Neural crest cell (in vitro differentiated cells): ENCODE data around the gene CNTN3. TPM values are rescaled to one million over a fixed set of nuclear protein-coding genes. Genes with fewer than 3 reads are reported as not detected.
A peak's percentile ranks its signal among the peaks of the same experiment; 100 is the strongest.

ENCODE experiments used
- DNase-seq: peaks from one replicate; pipeline ENCODE4 v3.0.0; 2021; ENCODE audit warnings: low read depth, mixed read lengths, low spot score
- H3K27ac Mint-ChIP-seq: one replicate; pipeline ENCODE4 v1.8.0; 2021; ENCODE audit warnings: mild to moderate bottlenecking, mixed read lengths; ENCODE audit not compliant: unreplicated experiment
- H3K27me3 Mint-ChIP-seq: 2 replicates; pipeline ENCODE4 v1.8.0; 2021; ENCODE audit warnings: low read depth, mild to moderate bottlenecking, mixed read lengths
- H3K36me3 Mint-ChIP-seq: 2 replicates; pipeline ENCODE4 v1.8.0; 2021; ENCODE audit warnings: low read depth, mild to moderate bottlenecking, mixed read lengths
- H3K4me1 Mint-ChIP-seq: 2 replicates; pipeline ENCODE4 v1.8.0; 2021; ENCODE audit warnings: mixed read lengths
- H3K4me3 Mint-ChIP-seq: one replicate; pipeline ENCODE4 v1.8.0; 2021; ENCODE audit warnings: mild to moderate bottlenecking, mixed read lengths
- H3K9me3 Mint-ChIP-seq: 2 replicates; pipeline ENCODE4 v1.8.0; 2021; ENCODE audit warnings: mixed read lengths
- CTCF ChIP-seq: fragments of 200-600 bp; sonication (generic); conservative IDR thresholded peaks from 2 replicates; pipeline ENCODE4 v1.5.0; 2021; ENCODE audit warnings: antibody characterized with exemption, mild to moderate bottlenecking
- long read RNA-seq: library from polyadenylated mRNA; unstranded; transcript quantifications from one replicate; pipeline ENCODE4 v2.0.0, GENCODE V29; 2020
- total RNA-seq: library from RNA; stranded (reverse); gene quantifications from 2 replicates; pipeline ENCODE4 v1.2.1, GENCODE V29; 2021

The CNTN3 gene
- total RNA-seq, result 0.50 and 0.61 TPM in 2 replicates
- long read RNA-seq, result 0 reads

- no peak within 1 kb of the TSS for H3K27ac Mint-ChIP-seq
- H3K4me3 Mint-ChIP-seq, result peak within 1 kb of the TSS; percentile 85
- no peaks in the 10 kb centered on the region for H3K9me3 Mint-ChIP-seq
- DNase-seq, result peak; percentile 43
- peaks cover 79% of the 10 kb centered on the region for H3K27me3 Mint-ChIP-seq
- H3K36me3 Mint-ChIP-seq, result no peaks in the 10 kb centered on the region
- no peaks in the 10 kb centered on the region for H3K4me1 Mint-ChIP-seq
- no peak for TF ChIP-seq CTCF
These were observed at the start of gene CNTN3 for GRCh38 chr3:74614107-74614967. TSS of gene CNTN3 (minus strand) at chr3:74614659. CDS start at chr3:74521112, 93,547 bp downstream.

DNA sequence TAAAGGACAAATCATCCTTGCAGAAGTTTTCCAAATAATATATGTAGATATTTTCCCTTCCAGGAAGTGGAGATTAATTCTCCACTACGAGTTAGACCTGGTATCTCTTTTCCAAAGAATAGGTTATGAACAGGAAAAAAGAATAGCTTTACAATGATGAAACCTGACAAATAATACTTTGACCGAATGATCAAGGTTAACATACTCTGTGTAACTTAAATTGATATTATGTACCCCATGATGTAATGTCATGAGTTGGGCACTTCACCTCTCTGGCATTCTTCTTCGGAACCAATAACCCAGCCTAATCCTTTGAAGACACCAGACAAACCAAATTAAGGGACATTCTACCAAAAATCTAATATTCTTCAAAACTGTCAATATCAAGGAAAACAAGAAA, 48.7 kb upstream of the CNTN3 start:
- Mint-ChIP-seq H3K27ac (no peak overlapping the region), H3K36me3 (no peaks in the 10 kb centered on the region), H3K4me1 (no peaks in the 10 kb centered on the region), H3K9me3 (peaks cover 8% of the 10 kb centered on the region), H3K27me3 (peaks cover 8% of the 10 kb centered on the region), H3K4me3 (no peak overlapping the region)
- TF ChIP-seq CTCF, result no peak
- no peak for DNase-seq

DNA sequence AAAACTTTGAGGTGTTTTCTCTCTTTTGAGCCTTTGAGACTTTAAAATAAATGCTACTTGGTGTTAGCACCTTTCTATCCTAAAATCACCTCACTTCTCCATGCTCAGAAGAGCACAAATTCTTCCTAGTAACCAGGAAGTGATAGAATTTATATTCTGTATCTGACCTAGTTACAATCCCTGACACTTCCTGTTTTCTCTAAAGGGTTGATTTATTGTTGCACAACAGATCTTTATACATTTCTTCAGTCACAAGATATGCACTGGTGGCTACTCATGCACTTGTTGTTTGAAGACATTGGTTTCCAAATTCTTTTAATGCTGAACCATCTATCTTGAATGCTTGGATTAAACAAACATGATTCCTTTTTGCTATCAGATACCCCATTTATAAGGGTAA, 47.2 kb upstream of the CNTN3 start:
- no peak overlapping the region for H3K4me3 Mint-ChIP-seq
- H3K27me3 Mint-ChIP-seq, result no peaks in the 10 kb centered on the region
- H3K9me3 Mint-ChIP-seq, result peaks cover 4% of the 10 kb centered on the region
- TF ChIP-seq CTCF, result no peak
- no peaks in the 10 kb centered on the region for H3K4me1 Mint-ChIP-seq
- DNase-seq, result no peak
- H3K36me3 Mint-ChIP-seq, result no peaks in the 10 kb centered on the region
- no peak overlapping the region for H3K27ac Mint-ChIP-seq

GRCh38 chr3:74651885-74652284, 37.4 kb upstream of the CNTN3 start:
- no peaks in the 10 kb centered on the region for H3K4me1 Mint-ChIP-seq
- TF ChIP-seq CTCF, result no peak
- no peaks in the 10 kb centered on the region for H3K36me3 Mint-ChIP-seq

GRCh38 chr3:74651292-74651691, 36.8 kb upstream of the CNTN3 start:
- no peak for TF ChIP-seq CTCF
- Mint-ChIP-seq H3K27me3 (no peaks in the 10 kb centered on the region), H3K27ac (no peak overlapping the region), H3K9me3 (no peaks in the 10 kb centered on the region), H3K4me1 (no peaks in the 10 kb centered on the region), H3K36me3 (no peaks in the 10 kb centered on the region), H3K4me3 (no peak overlapping the region)
- no peak for DNase-seq

More at GRCh38 chr3:74651885-74652284, 37.4 kb upstream of the CNTN3 start:
- H3K9me3 Mint-ChIP-seq, result no peaks in the 10 kb centered on the region
- H3K27me3 Mint-ChIP-seq, result no peaks in the 10 kb centered on the region
- H3K4me3 Mint-ChIP-seq, result no peak overlapping the region
- no peak for DNase-seq
- H3K27ac Mint-ChIP-seq, result no peak overlapping the region
